Liver (tissue), 9 donors: Measurements from ENCODE around the gene PDIA4. TPM values are rescaled to one million over a fixed set of nuclear protein-coding genes. Genes with fewer than 3 reads are reported as not detected.

Experiments
- DNase-seq: peaks from one replicate; pipeline ENCODE4 v3.0.0-alpha.2; 2017; ENCODE audit warnings: low spot score
- H3K27ac ChIP-seq, 2 donors: one replicate each; pipeline ENCODE4 v1.7.0; 2013; ENCODE audit warnings: inconsistent platforms in 2 of 2, low read length in 2 of 2, control low read depth in 1 of 2, low read depth in 1 of 2, mild to moderate bottlenecking in 1 of 2
- H3K27me3 ChIP-seq, 4 donors: one replicate each; pipeline versions ENCODE4 v1.6.1 to v1.7.0; 2013; ENCODE audit warnings: low read length in 3 of 4, inconsistent platforms in 1 of 4, mild to moderate bottlenecking in 1 of 4, moderate library complexity in 1 of 4; ENCODE audit not compliant: control insufficient read depth in 4 of 4, insufficient read depth in 4 of 4
- H3K36me3 ChIP-seq, 4 donors: one replicate each; pipeline versions ENCODE4 v1.6.1 to v1.7.0; 2013; ENCODE audit warnings: low read length in 3 of 4, mild to moderate bottlenecking in 3 of 4, low read depth in 1 of 4, moderate library complexity in 1 of 4; ENCODE audit not compliant: control insufficient read depth in 4 of 4, insufficient read depth in 3 of 4
- H3K4me1 ChIP-seq, 4 donors: one replicate each; pipeline versions ENCODE4 v1.6.1 to v1.7.0; 2013; ENCODE audit warnings: low read length in 3 of 4, mild to moderate bottlenecking in 3 of 4, moderate library complexity in 1 of 4; ENCODE audit not compliant: control insufficient read depth in 4 of 4, insufficient read depth in 4 of 4
- H3K4me3 ChIP-seq, 3 donors: one replicate each; pipeline versions ENCODE4 v1.6.1 to v1.7.0; 2013; ENCODE audit warnings: low read length in 3 of 3, control low read depth in 1 of 3, low read depth in 1 of 3, mild to moderate bottlenecking in 1 of 3
- H3K9ac ChIP-seq, 2 donors: one replicate each; pipeline ENCODE4 v1.7.0; 2013; ENCODE audit warnings: low read length in 2 of 2, mild to moderate bottlenecking in 2 of 2, moderate library complexity in 2 of 2, control low read depth in 1 of 2, low read depth in 1 of 2
- H3K9me3 ChIP-seq, 4 donors: one replicate each; pipeline versions ENCODE4 v1.6.1 to v1.7.0; 2013; ENCODE audit warnings: low read length in 3 of 4; ENCODE audit not compliant: control insufficient read depth in 4 of 4
- ATF3 ChIP-seq: IDR thresholded peaks from 2 replicates; pipeline ENCODE4 v1.6.1; 2016; ENCODE audit warnings: antibody characterized with exemption
- CTCF ChIP-seq: fragments of 150-350 bp; IDR thresholded peaks from 2 replicates; pipeline ENCODE4 v1.5.1; 2017; ENCODE audit warnings: improper control_type of control experiment, low read depth, low read length; ENCODE audit not compliant: missing input control
- EGR1 ChIP-seq, 2 donors: IDR thresholded peaks; 2 replicates each; pipeline ENCODE4 v1.6.1; 2016 to 2018; ENCODE audit warnings: antibody characterized with exemption in 2 of 2, low read depth in 2 of 2
- FOXA1 ChIP-seq: IDR thresholded peaks from 2 replicates; pipeline ENCODE4 v1.6.1; 2016; ENCODE audit warnings: antibody characterized with exemption
- GABPA ChIP-seq, 2 donors: IDR thresholded peaks in 1 of 2; conservative IDR thresholded peaks in 1 of 2; 2 replicates each; pipeline ENCODE4 v1.6.1; 2016; ENCODE audit warnings: antibody characterized with exemption in 2 of 2, mild to moderate bottlenecking in 1 of 2, moderate library complexity in 1 of 2
- HNF4A ChIP-seq, 2 donors: conservative IDR thresholded peaks; 2 replicates each; pipeline ENCODE4 v1.6.1; 2016; ENCODE audit warnings: antibody characterized with exemption in 2 of 2, mild to moderate bottlenecking in 2 of 2
- JUND ChIP-seq, 2 donors: IDR thresholded peaks; 2 replicates each; pipeline ENCODE4 v1.6.1; 2016; ENCODE audit warnings: antibody characterized with exemption in 2 of 2
- NR2F2 ChIP-seq: IDR thresholded peaks from 2 replicates; pipeline ENCODE4 v1.6.1; 2016; ENCODE audit warnings: antibody characterized with exemption
- RAD21 ChIP-seq, 2 donors: IDR thresholded peaks; 2 replicates each; pipeline ENCODE4 v1.6.1; 2016; ENCODE audit warnings: antibody characterized with exemption in 2 of 2, mild to moderate bottlenecking in 2 of 2
- RXRA ChIP-seq, 2 donors: IDR thresholded peaks; 2 replicates each; pipeline ENCODE4 v1.6.1; 2017 to 2018; ENCODE audit warnings: antibody characterized with exemption in 2 of 2, mild to moderate bottlenecking in 1 of 2
- TAF1 ChIP-seq: conservative IDR thresholded peaks from 2 replicates; pipeline ENCODE4 v1.6.1; 2016; ENCODE audit warnings: antibody characterized with exemption, mild to moderate bottlenecking
- YY1 ChIP-seq: IDR thresholded peaks from 2 replicates; pipeline ENCODE4 v1.6.1; 2016; ENCODE audit warnings: antibody characterized with exemption, mild to moderate bottlenecking
- WGBS: extraction: QIAGEN DNeasy Blood & Tissue Kit; methylation state at CpG from one replicate; pipeline ENCODE4 v1.1.7; 2013; 5-methylcytosine and 5-hydroxymethylcytosine counted together
- polyA plus RNA-seq, 2 donors: library from polyadenylated mRNA; stranded (reverse) in 1 of 2; unstranded in 1 of 2; fragments of 200-250 nt in 1 of 2; fragments of >200 nt in 1 of 2; fragmentation: Nextera tagmentation in 1 of 2; extraction: Ambion mirVana in 1 of 2; gene quantifications; one replicate each; pipeline versions ENCODE4 v1.2.1 to v1.2.3, GENCODE V29; 2013 to 2015
- total RNA-seq, 2 donors: library from RNA; depleted of rRNA; stranded (reverse); fragments of >200 nt; gene quantifications; one replicate each; pipeline ENCODE4 v1.2.3, GENCODE V29; 2014
- TF ChIP-seq, protein P1 (sequence below): IDR thresholded peaks from 2 replicates; pipeline ENCODE4 v1.6.1; 2016; ENCODE audit warnings: antibody characterized with exemption, mild to moderate bottlenecking
- donor health status: healthy.
- donor health status: healthy.
- donor health status: healthy.
- donor health status: healthy.
- donor health status: healthy.

Gene PDIA4
- total and polyA plus RNA-seq, 4 donors, result 133 to 502 (median 233) TPM

- Histone ChIP-seq H3K9ac (no peak overlapping the region), H3K27me3 (no peaks in the 10 kb centered on the region), H3K4me3 (peak overlapping the region in 1 of 3 donors; percentile 49), H3K36me3 (no peaks in the 10 kb centered on the region), H3K27ac (no peak overlapping the region), H3K4me1 (peaks cover 0 to 20% (median 10%) of the 10 kb centered on the region in 4 donors), H3K9me3 (no peaks in the 10 kb centered on the region)
- DNase-seq, result no peak
- TF ChIP-seq GABPA (IDR thresholded peaks at IDR 0.05 in 1 of 2, conservative IDR thresholded peaks at IDR 0.05 in 1 of 2) (no peak), FOXA1 (no peak), RAD21 (IDR thresholded peaks at IDR 0.05) (no peak), YY1 (no peak), TAF1 (no peak), CTCF (no peak), RXRA (IDR thresholded peaks at IDR 0.05) (no peak), ATF3 (no peak), NR2F2 (no peak), HNF4A (conservative IDR thresholded peaks at IDR 0.05) (no peak), JUND (IDR thresholded peaks at IDR 0.05) (no peak), EGR1 (IDR thresholded peaks at IDR 0.05; ENCODE audit: low read depth in 2 of 2) (no peak)
- WGBS, result 35% methylated on average over 13 of the region's 13 CpGs
Observed at GRCh38 chr7:148967032-148967372, 61.3 kb downstream of the PDIA4 start.

- Histone ChIP-seq H3K27ac (no peak overlapping the region), H3K9me3 (no peaks in the 10 kb centered on the region), H3K9ac (no peak overlapping the region), H3K4me3 (no peak overlapping the region), H3K36me3 (no peaks in the 10 kb centered on the region), H3K27me3 (no peaks in the 10 kb centered on the region), H3K4me1 (peaks cover 0 to 20% (median 10%) of the 10 kb centered on the region in 4 donors)
- DNase-seq, result no peak
- TF ChIP-seq CTCF, result no peak
- TF ChIP-seq, protein P1, sequence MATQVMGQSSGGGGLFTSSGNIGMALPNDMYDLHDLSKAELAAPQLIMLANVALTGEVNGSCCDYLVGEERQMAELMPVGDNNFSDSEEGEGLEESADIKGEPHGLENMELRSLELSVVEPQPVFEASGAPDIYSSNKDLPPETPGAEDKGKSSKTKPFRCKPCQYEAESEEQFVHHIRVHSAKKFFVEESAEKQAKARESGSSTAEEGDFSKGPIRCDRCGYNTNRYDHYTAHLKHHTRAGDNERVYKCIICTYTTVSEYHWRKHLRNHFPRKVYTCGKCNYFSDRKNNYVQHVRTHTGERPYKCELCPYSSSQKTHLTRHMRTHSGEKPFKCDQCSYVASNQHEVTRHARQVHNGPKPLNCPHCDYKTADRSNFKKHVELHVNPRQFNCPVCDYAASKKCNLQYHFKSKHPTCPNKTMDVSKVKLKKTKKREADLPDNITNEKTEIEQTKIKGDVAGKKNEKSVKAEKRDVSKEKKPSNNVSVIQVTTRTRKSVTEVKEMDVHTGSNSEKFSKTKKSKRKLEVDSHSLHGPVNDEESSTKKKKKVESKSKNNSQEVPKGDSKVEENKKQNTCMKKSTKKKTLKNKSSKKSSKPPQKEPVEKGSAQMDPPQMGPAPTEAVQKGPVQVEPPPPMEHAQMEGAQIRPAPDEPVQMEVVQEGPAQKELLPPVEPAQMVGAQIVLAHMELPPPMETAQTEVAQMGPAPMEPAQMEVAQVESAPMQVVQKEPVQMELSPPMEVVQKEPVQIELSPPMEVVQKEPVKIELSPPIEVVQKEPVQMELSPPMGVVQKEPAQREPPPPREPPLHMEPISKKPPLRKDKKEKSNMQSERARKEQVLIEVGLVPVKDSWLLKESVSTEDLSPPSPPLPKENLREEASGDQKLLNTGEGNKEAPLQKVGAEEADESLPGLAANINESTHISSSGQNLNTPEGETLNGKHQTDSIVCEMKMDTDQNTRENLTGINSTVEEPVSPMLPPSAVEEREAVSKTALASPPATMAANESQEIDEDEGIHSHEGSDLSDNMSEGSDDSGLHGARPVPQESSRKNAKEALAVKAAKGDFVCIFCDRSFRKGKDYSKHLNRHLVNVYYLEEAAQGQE, result no peak
- 56% methylated on average over 15 of the region's 15 CpGs for WGBS
Observed at GRCh38 chr7:148964483-148965267, 63.6 kb downstream of the PDIA4 start.
